ENCODE data around the gene STX3.

- TF ChIP-seq CTCF (conservative IDR thresholded peaks at IDR 0.05; ENCODE audit: low read length) (no peak), EZH2phosphoT487 (IDR thresholded peaks at IDR 0.05; ENCODE audit: borderline replicate concordance) (no peak)
These were observed 14.7 kb downstream of the STX3 start for GRCh38 chr11:59769828-59770227.
